SK-MEL-5 (cell line): ENCODE results near the gene HCAR2. TPM values are rescaled to one million over a fixed set of nuclear protein-coding genes. Genes with fewer than 3 reads are reported as not detected.
"Not testable (repeated sequence)": the region's sequence is repeated elsewhere in the genome, so short reads cannot be mapped to it uniquely, and the experiment has no call there.

ENCODE experiments used
- DNase-seq: peaks from one replicate; pipeline ENCODE4 v3.0.0-alpha.2; 2016; ENCODE audit warnings: low read depth, low spot score
- in situ Hi-C: cut with HindIII; loops from 2 replicates; pipeline ENCODE4 v1.10.0; 2016; ENCODE audit warnings: low sequenced_read_pairs, high pct_unique_total_duplicates, low pct_unique_long_range_greater_than_20kb
- total RNA-seq: library from RNA; depleted of rRNA; stranded (reverse); fragments of >200 nt; shearing (Covaris generic); gene quantifications from 2 replicates; pipeline ENCODE4 v1.2.3, GENCODE V29; 2014

The HCAR2 gene
- total RNA-seq, 1 experiment from 2014 or later, result not detected

GRCh38 chr12:122724641-122725243 is 21.6 kb upstream of the HCAR2 start:
- in situ Hi-C loops, result no loop called here

GRCh38 chr12:122722387-122722786 is 19.2 kb upstream of the HCAR2 start:
- in situ Hi-C loops, result no loop called here
- no peak for DNase-seq

More at GRCh38 chr12:122724641-122725243, 21.6 kb upstream of the HCAR2 start:
- DNase-seq, result no peak

GRCh38 chr12:122721057-122721545 is 17.9 kb upstream of the HCAR2 start:
- DNase-seq, result peak; percentile 34
- in situ Hi-C loops, result no loop called here

GRCh38 chr12:122716658-122717057 is 13.5 kb upstream of the HCAR2 start, which contains the start of gene HCAR3:
Gene HCAR3 (minus strand): TSS chr12:122716811. CDS start chr12:122716737, 74 bp downstream.
- in situ Hi-C loops, DNase-seq: not testable (repeated sequence)

GRCh38 chr12:122715211-122715610 is 12.1 kb upstream of the HCAR2 start:
- in situ Hi-C loops, DNase-seq: not testable (repeated sequence)

GRCh38 chr12:122713491-122714188 is 10.5 kb upstream of the HCAR2 start:
- in situ Hi-C loops, DNase-seq: not testable (repeated sequence)

GRCh38 chr12:122711266-122711665 is 8.1 kb upstream of the HCAR2 start:
- DNase-seq, in situ Hi-C loops: not testable (repeated sequence)

GRCh38 chr12:122710341-122710740 is 7.2 kb upstream of the HCAR2 start:
- in situ Hi-C loops, DNase-seq: not testable (repeated sequence)

- in situ Hi-C loops, DNase-seq: not testable (repeated sequence)
Observed at GRCh38 chr12:122709287-122709686, 6.1 kb upstream of the HCAR2 start.

GRCh38 chr12:122703841-122704240 is 684 bp upstream of the HCAR2 start:
- in situ Hi-C loops, DNase-seq: not testable (repeated sequence)

GRCh38 chr12:122701481-122701880 is 1.7 kb downstream of the HCAR2 start:
- DNase-seq, in situ Hi-C loops: not testable (repeated sequence)

- in situ Hi-C loops, result not testable (repeated sequence)
Observed at GRCh38 chr12:122700038-122700710, 3.0 kb downstream of the HCAR2 start.

GRCh38 chr12:122696922-122697321 is 6.2 kb downstream of the HCAR2 start:
- DNase-seq, result not testable (repeated sequence)

More at GRCh38 chr12:122700038-122700710, 3.0 kb downstream of the HCAR2 start:
- DNase-seq, result not testable (repeated sequence)

GRCh38 chr12:122691566-122691965 is 11.6 kb downstream of the HCAR2 start:
- in situ Hi-C loops, result no loop called here
- no peak for DNase-seq

More at GRCh38 chr12:122696922-122697321, 6.2 kb downstream of the HCAR2 start:
- in situ Hi-C loops, result not testable (repeated sequence)

- in situ Hi-C loops, result no loop called here
- DNase-seq, result no peak
Observed at GRCh38 chr12:122688291-122688690, 14.9 kb downstream of the HCAR2 start.

- in situ Hi-C loops, result no loop called here
- DNase-seq, result no peak
Observed at GRCh38 chr12:122687086-122687485, 16.1 kb downstream of the HCAR2 start.

- in situ Hi-C loops, result no loop called here
- DNase-seq, result no peak
Observed at GRCh38 chr12:122686538-122686937, 16.6 kb downstream of the HCAR2 start.

GRCh38 chr12:122684297-122684813 is 18.8 kb downstream of the HCAR2 start:
- DNase-seq, result no peak
- in situ Hi-C loops, result no loop called here
